ENCODE results near the gene IRF2.

IRF2 gene

GRCh38 chr4:184450743-184451535 is 23.4 kb downstream of the IRF2 start:
- Mint-ChIP-seq H3K9me3 (no peaks in the 10 kb centered on the region), H3K4me3 (no peak overlapping the region), H3K36me3 (peaks cover 26 to 50% of the 10 kb centered on the region in 2 donors), H3K4me1 (peaks cover 67 to 92% of the 10 kb centered on the region in 2 donors), H3K27ac (peak overlapping the region; percentile 21), H3K27me3 (no peaks in the 10 kb centered on the region)
- ATAC-seq (replicated peaks): no peak
- DNase-seq: no peak

DNA sequence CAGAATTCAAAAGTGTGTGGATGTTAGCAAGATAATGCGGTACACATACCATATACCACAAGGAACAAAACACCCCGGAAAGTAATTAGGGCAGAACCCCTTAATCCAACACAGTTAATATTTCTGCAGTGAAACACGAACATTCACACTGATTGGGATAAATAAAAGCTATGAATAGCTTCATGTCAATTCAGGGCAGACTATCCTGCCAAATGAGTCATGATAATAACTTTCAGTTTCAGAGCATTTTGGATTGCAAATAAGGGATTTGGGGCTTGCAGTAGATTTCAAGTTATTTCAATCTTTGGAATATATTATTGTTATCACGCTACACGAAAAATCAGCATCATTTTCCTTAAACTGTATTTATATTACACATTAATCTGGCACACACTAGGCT is 24.3 kb downstream of the IRF2 start:
- H3K27me3 Mint-ChIP-seq: no peaks in the 10 kb centered on the region
- DNase-seq (no peak), ATAC-seq (replicated peaks) (no peak)
- no peak overlapping the region for H3K4me3 Mint-ChIP-seq
- H3K27ac Mint-ChIP-seq: peak overlapping the region; percentile 32
- H3K36me3 Mint-ChIP-seq: peaks cover 24 to 49% of the 10 kb centered on the region in 2 donors
- H3K4me1 Mint-ChIP-seq: peaks cover 66 to 92% of the 10 kb centered on the region in 2 donors
- H3K9me3 Mint-ChIP-seq: no peaks in the 10 kb centered on the region

DNA sequence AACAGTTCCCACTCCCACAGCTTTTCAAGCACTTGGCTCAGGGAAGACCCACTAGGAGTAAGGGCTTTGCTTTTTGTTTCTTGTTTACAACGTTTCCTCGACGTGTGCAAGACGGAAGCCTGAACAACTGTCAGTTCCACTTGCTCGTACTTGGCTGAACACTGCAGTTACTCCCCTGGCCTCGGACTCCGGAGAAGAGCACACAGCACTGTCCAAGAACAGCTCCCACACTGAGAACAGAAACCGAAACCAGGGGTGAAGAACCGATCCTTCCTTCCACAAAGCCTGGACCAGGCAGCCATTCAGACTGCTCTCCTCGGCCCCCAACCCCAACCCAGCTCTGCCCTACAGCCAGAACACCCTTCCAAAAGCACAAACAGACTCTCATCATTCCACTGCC is 25.5 kb downstream of the IRF2 start:
- Mint-ChIP-seq H3K4me3 (peak overlapping the region; percentile 81 to 83), H3K36me3 (peaks cover 24 to 47% of the 10 kb centered on the region in 2 donors), H3K27me3 (no peaks in the 10 kb centered on the region), H3K4me1 (peaks cover 69 to 92% of the 10 kb centered on the region in 2 donors), H3K27ac (peak overlapping the region; percentile 91), H3K9me3 (no peaks in the 10 kb centered on the region)
- ATAC-seq (replicated peaks): peak; percentile 20 to 44
- no peak for DNase-seq

DNA sequence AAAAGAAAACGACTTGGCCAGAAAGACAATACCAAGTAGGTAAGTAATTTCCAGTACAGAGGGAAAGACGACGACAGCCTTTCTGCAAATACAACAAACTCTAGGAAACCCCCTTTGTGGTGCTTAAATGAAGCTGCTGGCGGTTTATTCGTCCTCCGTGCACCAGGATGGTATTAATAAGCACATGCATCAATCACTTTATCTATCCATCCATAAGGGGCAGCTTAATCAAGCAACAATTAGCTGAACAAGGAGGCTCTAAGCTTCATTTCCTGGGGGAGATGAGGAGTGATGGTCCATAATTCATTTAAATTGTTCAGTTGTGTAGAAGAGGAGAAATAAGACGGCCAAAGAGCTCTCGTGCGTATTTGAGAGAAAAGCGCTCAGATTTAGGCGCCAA is 26.2 kb downstream of the IRF2 start:
- Mint-ChIP-seq H3K4me3 (peak overlapping the region; percentile 46 to 81), H3K9me3 (no peaks in the 10 kb centered on the region), H3K4me1 (peaks cover 70 to 92% of the 10 kb centered on the region in 2 donors), H3K27me3 (no peaks in the 10 kb centered on the region), H3K36me3 (peaks cover 26 to 51% of the 10 kb centered on the region in 2 donors), H3K27ac (no peak overlapping the region)
- no peak for ATAC-seq (replicated peaks)
- no peak for DNase-seq

DNA sequence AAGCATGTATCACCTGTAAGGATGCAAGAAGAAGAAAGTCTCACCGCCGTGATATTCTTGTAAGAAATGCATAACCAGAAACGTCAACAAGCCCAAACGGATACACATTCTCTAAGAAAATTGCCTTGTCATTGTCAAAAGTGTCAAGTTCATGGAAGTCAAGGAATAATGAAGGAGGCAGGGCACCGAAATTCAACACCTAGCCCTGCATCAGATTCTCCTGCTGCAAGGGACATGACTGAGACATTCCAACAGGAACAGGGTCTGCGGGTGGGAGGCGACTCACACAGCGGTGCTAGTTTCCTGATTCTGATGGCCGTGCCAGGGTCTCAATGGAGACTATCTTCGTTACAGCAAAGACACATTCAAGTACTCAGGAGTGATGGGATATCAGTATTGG is 26.7 kb downstream of the IRF2 start:
- DNase-seq (no peak), ATAC-seq (replicated peaks) (no peak)
- Mint-ChIP-seq H3K9me3 (no peaks in the 10 kb centered on the region), H3K4me1 (peaks cover 72 to 96% of the 10 kb centered on the region in 2 donors), H3K27ac (peak overlapping the region; percentile 69), H3K36me3 (peaks cover 26 to 52% of the 10 kb centered on the region in 2 donors), H3K4me3 (peak overlapping the region; percentile 46 to 81), H3K27me3 (no peaks in the 10 kb centered on the region)

- Mint-ChIP-seq H3K27ac (peak overlapping the region; percentile 90), H3K4me1 (peaks cover 73 to 96% of the 10 kb centered on the region in 2 donors), H3K4me3 (peak overlapping the region in 1 of 2 donors; percentile 55), H3K9me3 (no peaks in the 10 kb centered on the region), H3K36me3 (peaks cover 26 to 52% of the 10 kb centered on the region in 2 donors), H3K27me3 (no peaks in the 10 kb centered on the region)
- ATAC-seq (replicated peaks) (no peak), DNase-seq (no peak)
These were observed 28.2 kb downstream of the IRF2 start for GRCh38 chr4:184446132-184446658.

GRCh38 chr4:184444953-184445309 is 29.4 kb downstream of the IRF2 start:
- H3K4me3 Mint-ChIP-seq: peak overlapping the region; percentile 41 to 57
- ATAC-seq (replicated peaks): peak; percentile 93 to 94
- no peaks in the 10 kb centered on the region for H3K27me3 Mint-ChIP-seq
- H3K9me3 Mint-ChIP-seq: no peaks in the 10 kb centered on the region
- H3K36me3 Mint-ChIP-seq: peaks cover 23 to 60% of the 10 kb centered on the region in 2 donors
- H3K4me1 Mint-ChIP-seq: peaks cover 77 to 100% of the 10 kb centered on the region in 2 donors
- peak; percentile 63 for DNase-seq
- H3K27ac Mint-ChIP-seq: peak overlapping the region; percentile 82

GRCh38 chr4:184444215-184444952 is 30.0 kb downstream of the IRF2 start:
- Mint-ChIP-seq H3K4me1 (peaks cover 75 to 100% of the 10 kb centered on the region in 2 donors), H3K9me3 (no peaks in the 10 kb centered on the region), H3K27me3 (no peaks in the 10 kb centered on the region), H3K4me3 (peak overlapping the region in 1 of 2 donors; percentile 57), H3K36me3 (peaks cover 22 to 63% of the 10 kb centered on the region in 2 donors), H3K27ac (peak overlapping the region; percentile 82)
- DNase-seq (no peak), ATAC-seq (replicated peaks) (peak in 1 of 2 donors; percentile 8)

DNA sequence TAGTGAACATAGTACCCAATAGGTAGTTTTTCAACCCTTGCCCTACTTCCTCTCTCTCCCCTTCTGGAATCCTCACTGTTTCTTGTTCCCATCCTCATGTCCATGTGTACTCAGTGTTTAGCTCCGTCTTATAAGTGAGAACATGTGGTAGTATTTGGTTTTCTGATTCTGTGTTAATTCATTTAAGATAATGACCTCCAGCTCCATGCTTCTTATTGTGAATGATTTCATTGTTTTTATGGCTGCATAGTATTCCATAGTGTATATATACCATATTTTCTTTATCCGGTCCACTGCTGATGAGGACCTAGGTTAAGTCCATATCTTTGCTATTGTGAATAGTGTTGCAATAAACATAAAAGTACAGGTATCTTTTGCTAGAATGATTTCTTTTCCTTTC is 31.0 kb downstream of the IRF2 start:
- Mint-ChIP-seq H3K4me1 (peaks cover 73 to 96% of the 10 kb centered on the region in 2 donors), H3K9me3 (no peaks in the 10 kb centered on the region), H3K27me3 (no peaks in the 10 kb centered on the region), H3K4me3 (peak overlapping the region in 1 of 2 donors; percentile 19), H3K27ac (no peak overlapping the region), H3K36me3 (peaks cover 13 to 60% of the 10 kb centered on the region in 2 donors)
- ATAC-seq (replicated peaks) (no peak), DNase-seq (no peak)

DNA sequence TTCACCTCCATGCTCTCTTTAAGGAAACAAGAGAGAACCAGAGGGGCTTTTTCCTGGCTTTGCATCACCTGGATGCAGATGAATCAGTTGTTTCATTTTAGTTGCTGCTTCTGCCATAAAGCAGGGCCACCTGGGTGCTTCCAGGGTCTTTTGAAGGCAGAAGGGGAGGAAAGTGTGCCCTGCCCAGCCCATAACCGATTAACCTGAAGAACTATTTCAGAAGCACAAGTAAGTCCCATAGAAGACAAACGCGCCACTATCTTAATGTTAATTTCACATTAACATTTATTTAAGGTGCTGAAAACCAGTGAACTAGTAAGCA is 32.1 kb downstream of the IRF2 start:
- ATAC-seq (replicated peaks) (no peak), DNase-seq (no peak)
- Mint-ChIP-seq H3K4me1 (peaks cover 73 to 96% of the 10 kb centered on the region in 2 donors), H3K27ac (peak overlapping the region; percentile 73), H3K4me3 (no peak overlapping the region), H3K9me3 (no peaks in the 10 kb centered on the region), H3K27me3 (no peaks in the 10 kb centered on the region), H3K36me3 (peaks cover 16 to 57% of the 10 kb centered on the region in 2 donors)

- Mint-ChIP-seq H3K9me3 (no peaks in the 10 kb centered on the region), H3K4me1 (peaks cover 71 to 96% of the 10 kb centered on the region in 2 donors), H3K27ac (peak overlapping the region; percentile 73), H3K27me3 (no peaks in the 10 kb centered on the region), H3K36me3 (peaks cover 16 to 52% of the 10 kb centered on the region in 2 donors), H3K4me3 (no peak overlapping the region)
- DNase-seq (no peak), ATAC-seq (replicated peaks) (no peak)
These were observed 32.7 kb downstream of the IRF2 start for GRCh38 chr4:184441461-184442313.

DNA sequence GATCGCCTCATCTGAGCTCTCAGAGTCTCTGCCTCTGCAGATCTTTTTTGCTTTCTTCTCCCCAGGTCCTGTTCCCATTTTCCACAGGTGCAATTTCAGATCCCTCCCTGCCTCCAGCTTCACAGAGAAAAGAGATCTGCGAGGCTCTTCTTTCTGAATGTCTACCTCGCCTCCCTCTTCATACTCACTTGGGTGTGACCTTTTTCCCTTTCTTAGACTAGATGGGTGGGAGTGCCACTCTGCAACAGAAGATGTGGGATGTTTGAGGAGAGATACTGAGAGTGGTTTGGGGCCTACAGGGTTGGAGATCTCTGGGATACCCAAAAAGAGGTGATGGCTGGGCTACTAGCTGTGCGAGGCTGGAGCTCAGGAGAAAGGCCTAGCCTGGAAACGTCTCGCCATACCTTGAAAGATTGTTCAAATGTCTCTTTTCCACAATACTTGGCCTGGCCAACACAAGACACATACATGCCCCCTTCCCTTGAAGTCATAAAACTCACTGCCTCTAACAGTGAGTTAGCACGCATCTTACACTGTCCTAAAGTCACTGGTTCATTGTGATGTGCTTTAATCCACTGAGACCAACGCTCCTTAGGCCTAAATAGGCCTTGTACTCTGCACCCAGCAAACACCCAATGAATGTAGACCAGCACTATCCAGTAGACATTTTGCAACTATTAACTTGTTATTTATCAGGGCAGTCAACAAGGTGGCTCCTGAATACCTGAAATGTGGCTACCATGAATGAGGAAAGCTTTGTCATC is 33.6 kb downstream of the IRF2 start:
- no peak for ATAC-seq (replicated peaks)
- Mint-ChIP-seq H3K4me1 (peaks cover 66 to 96% of the 10 kb centered on the region in 2 donors), H3K36me3 (peaks cover 8 to 44% of the 10 kb centered on the region in 2 donors), H3K9me3 (no peaks in the 10 kb centered on the region), H3K4me3 (no peak overlapping the region), H3K27ac (peak overlapping the region; percentile 79), H3K27me3 (no peaks in the 10 kb centered on the region)
- DNase-seq: no peak

- peak overlapping the region; percentile 79 for H3K27ac Mint-ChIP-seq
- no peak overlapping the region for H3K4me3 Mint-ChIP-seq
- peaks cover 64 to 96% of the 10 kb centered on the region in 2 donors for H3K4me1 Mint-ChIP-seq
- peaks cover 9 to 43% of the 10 kb centered on the region in 2 donors for H3K36me3 Mint-ChIP-seq
- ATAC-seq (replicated peaks): no peak
- no peak for DNase-seq
- H3K27me3 Mint-ChIP-seq: no peaks in the 10 kb centered on the region
- no peaks in the 10 kb centered on the region for H3K9me3 Mint-ChIP-seq
These were observed 34.3 kb downstream of the IRF2 start for GRCh38 chr4:184439856-184440594.

All from stimulated activated naive B cell treated with anti-CD40 and anti-IgM and Interleukin-4, amounts not matched to agents 10 μg/mL and 1 μg/mL and 100 μg/mL, for 72 hours (primary cell).